Sigmoid colon (tissue), 4 donors: Measurements from ENCODE around the gene OR4S1.
"Not testable (repeated sequence)": the region's sequence is repeated elsewhere in the genome, so short reads cannot be mapped to it uniquely, and the experiment has no call there.

ENCODE experiments used
- CTCF ChIP-seq, 4 experiments: fragments of 450-650 bp in 3 of 4; fragments of 200-600 bp in 1 of 4; IDR thresholded peaks; one replicate each; pipeline ENCODE4 v1.5.1; 2016 to 2019; ENCODE audit warnings: antibody characterized with exemption in 4 of 4, mild to moderate bottlenecking in 3 of 4, moderate library complexity in 2 of 4
- POLR2A ChIP-seq, 2 donors: fragments of 450-650 bp; IDR thresholded peaks; one replicate each; pipeline ENCODE4 v1.6.1; 2016; ENCODE audit warnings: antibody characterized with exemption in 2 of 2, mild to moderate bottlenecking in 2 of 2, moderate library complexity in 2 of 2
- POLR2AphosphoS5 ChIP-seq, 4 donors: sonication (generic); formaldehyde crosslinking; IDR thresholded peaks; one replicate each; pipeline ENCODE4 v1.6.1; 2017; ENCODE audit warnings: antibody characterized with exemption in 4 of 4

- TF ChIP-seq CTCF, POLR2A, POLR2AphosphoS5 (IDR thresholded peaks at IDR 0.05): not testable (repeated sequence)
Measured at GRCh38 chr11:48346286-48346685, 40.3 kb downstream of the OR4S1 start.
